HG03060 (cell line): Measurements from ENCODE around the gene SPATA9.
"Not testable (repeated sequence)": the region's sequence is repeated elsewhere in the genome, so short reads cannot be mapped to it uniquely, and the experiment has no call there.

Experiments
- ATAC-seq: cut with Tn5 transposase; IDR thresholded peaks from one replicate; pipeline ENCODE4 v1.9.1; 2021; ENCODE audit warnings: low read depth, moderate number of reproducible peaks; ENCODE audit not compliant: unreplicated experiment

Gene SPATA9

DNA sequence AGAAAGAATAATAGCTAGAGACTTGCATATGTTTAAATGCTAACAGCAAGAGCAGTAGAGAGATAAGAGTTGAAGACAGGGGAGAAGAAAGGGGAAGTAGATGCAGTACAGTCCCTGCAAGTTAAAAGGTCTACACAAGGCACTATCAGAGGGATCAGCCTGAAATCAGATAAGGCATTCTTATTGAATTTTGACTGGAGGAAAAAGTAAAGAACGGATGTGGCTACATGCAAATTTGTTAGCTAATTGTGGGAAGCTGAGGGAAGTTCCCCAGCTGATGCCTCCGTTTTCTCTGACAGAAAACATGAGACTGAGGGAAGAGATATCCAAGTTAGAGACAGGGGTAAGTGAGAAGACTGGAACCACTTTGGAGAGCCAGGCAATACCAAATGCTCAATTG is 35.4 kb upstream of the SPATA9 start:
- ATAC-seq = peak; percentile 68

DNA sequence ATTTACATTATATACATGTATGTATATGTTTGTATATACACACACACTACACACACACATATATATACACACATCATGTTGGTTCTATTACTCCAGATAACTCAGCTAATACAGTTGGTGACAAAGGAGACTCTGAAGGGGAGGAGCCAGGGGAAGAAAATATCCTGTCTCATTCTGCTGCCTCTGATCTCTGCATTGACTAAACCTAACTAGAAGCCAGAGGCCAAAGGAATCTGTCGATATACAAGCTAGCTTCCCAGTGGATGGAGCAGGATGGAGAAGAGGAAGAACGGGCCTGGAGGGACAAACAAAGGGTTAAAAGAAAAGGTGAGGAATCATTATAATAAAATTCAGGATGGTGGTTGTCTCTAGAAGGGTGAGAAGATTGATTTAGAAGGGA is 34.6 kb upstream of the SPATA9 start:
- ATAC-seq = no peak

DNA sequence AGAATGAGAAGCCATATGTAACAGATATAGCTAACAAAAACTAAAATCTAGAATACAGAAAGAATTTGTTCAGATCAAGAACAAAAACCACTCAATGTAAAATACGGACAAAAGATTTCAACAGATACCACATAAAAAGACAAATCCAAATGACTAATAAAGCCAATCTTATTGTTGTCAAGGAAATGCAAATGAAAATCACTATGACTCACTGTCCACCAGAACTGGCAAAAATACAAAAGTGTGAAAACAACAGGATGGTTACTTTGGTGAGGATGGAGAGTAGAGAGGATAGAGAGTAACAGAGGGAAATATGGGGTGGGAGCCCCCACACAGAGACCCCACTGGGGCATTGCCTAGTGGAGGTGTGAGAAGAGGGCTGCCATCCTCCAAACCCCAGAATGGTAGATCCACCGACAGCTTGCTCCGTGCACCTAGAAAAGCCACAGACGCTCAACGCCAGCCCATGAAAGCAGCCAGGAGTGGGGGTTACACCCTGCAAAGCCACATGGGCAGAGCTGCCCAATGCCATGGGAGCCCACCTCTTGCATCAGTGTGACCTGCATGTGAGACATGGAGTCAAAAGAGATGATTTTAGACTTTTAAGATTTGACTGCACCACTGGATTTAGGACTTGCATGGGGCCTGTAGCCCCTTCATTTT is 33.1 kb upstream of the SPATA9 start:
- no peak for ATAC-seq

DNA sequence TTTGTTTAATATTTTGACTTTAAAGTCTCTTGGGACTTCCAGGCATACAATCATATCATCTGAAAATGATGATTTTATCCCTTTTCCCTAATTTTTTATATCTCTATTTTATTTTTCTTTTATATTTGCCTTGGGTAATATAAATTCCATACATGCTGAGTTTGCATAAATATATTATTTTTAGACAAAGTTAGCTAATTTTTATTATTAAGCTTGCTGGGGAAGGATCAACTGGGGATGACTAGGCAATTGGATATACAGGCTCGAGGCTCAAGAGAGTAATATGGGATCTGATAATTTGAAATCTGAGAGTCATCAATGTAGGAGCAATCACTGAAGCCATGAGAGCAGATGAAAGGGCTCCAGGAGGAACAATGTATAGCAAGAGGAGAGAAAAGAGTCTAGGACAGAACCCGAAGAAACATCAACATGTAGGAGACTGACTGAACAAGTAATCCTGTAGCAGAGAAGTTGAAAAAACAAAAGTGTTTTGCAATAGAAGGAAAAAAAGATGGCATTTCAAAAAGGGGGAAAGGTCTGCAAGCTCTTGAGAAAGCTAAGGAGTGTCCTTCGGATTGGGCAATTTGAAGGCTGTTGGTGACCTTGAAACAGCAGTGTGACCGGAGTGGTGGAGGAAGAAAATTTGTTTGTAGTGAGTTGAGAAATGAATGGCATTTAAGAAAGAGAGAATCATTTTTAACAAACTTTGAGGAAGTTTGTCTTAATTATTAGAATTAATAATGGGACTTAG is 31.3 kb upstream of the SPATA9 start:
- ATAC-seq = no peak

DNA sequence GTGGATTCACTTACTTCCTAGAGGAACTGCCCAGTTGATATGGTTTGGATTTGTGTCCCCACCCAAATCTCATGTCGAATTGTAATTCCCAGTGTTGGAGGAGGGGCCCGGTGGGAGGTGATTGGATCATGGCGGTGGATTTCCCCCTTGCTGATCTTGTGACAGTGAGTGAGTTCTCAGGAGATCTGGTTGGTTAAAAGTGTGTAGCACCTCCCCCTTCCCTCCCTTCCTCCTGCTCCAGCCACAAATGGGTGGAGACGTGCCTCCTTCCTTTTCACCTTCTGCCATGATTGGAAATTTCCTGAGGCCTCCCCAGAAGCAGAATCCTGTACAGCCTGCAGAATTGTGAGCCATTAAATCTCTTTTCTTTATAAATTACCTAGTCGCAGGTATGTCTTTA is 30.5 kb upstream of the SPATA9 start:
- not testable (repeated sequence) for ATAC-seq

DNA sequence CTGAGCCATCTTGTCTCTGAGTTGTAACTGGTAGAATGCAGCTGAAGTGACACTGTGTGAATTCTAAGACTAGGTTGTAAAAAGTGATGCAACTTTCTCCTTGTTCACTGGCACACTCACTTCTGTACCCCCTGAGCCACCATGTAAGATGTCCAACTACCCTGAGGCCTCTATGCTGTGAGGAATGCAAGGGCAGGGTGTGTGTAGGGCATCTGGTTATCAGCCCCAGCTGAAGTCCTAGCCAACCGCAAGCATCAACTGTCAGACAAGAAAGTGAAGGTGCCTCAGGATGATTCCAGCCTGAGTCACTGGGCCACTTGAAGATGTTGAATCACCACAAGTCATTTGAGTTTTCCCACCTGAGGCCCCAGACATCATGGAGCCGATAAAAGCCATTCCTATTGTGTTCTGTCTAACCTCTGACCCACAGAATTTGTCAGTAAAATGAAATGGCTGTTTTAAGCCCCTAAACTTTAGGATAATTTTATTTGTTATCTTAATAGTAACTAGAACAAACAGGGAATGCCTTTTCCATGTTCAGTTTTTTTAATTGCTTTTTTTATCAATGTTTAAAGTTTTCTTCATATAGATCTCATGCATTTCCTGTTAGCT is 29.7 kb upstream of the SPATA9 start:
- no peak for ATAC-seq

DNA sequence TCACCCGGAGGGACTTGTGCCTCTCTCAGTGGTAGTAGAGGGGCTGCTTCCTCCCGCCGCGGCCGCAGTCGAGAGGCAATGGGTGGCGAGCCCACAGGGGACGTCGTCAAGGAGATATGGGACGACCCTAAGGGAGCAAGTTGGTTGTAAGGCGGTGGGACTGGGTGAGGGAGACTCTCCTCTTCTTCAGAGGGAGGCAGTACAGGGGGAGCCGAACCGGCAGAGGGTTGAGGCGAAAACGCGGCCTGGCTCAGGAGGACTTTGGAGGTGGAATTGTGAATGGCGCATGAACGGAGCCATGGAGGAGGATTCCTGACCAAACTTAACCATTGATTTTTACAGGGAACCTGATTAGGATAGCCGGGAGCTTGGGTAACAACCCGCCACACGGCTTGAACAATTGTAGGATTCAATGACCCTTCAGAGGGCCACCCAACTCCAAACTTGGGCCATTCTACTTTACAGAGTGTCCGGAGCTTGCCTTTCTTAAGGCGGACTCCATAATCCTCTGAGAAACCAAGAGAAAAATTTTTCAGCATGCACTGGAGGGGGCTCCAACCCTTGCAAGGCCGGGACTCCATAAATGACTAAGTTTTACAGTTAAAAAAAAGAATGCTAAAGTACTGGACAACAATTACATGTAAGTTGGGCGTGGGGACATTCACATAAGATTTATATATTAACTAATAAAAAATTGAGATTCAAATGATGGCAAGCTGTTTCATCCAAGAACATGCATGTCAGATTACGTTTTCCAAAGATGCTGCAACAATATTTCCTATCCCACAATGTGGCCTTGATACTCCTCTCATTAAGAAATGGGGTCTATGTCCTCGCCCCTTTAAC is 28.9 kb upstream of the SPATA9 start:
- no peak for ATAC-seq

DNA sequence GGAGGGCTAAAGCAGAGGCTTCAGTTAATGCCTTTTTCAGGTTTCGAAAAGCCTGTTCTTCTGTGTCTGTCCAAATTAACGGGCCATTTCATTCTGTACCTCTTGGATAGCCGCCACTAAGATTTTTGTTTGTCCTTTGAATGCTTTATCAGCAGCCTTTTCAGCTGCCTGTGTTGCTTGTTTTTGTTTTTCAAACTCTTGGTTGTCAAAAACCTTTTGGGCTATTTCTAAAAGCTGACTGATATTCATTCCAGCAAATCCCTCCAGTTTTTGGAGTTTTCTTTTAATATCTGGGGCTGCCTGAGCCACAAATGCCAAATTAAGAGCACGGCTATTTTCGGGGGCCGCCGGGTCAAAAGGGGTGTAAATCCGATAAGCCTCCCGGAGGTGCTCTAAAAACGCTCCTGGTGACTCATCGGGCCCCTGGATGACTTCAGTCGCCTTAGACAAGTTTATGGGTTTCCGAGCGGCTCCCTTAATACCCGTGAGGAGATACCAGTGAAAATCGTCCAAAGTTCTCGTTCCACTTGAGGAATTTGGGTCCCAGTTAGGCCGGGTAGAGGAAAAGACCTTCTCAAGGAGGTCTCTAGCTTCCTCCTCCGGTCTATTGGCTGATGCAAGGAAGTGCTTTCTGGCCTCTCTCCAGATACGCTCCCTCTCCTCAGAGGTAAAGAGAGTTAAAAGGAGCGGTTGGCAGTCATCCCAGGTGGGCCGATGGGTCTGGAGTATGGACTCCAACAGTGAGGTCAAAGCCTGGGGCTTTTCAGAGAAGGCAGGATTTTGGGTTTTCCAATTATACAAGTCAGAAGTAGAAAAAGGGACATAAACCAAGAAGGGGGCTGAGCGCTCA is 28.1 kb upstream of the SPATA9 start:
- ATAC-seq = not testable (repeated sequence)

DNA sequence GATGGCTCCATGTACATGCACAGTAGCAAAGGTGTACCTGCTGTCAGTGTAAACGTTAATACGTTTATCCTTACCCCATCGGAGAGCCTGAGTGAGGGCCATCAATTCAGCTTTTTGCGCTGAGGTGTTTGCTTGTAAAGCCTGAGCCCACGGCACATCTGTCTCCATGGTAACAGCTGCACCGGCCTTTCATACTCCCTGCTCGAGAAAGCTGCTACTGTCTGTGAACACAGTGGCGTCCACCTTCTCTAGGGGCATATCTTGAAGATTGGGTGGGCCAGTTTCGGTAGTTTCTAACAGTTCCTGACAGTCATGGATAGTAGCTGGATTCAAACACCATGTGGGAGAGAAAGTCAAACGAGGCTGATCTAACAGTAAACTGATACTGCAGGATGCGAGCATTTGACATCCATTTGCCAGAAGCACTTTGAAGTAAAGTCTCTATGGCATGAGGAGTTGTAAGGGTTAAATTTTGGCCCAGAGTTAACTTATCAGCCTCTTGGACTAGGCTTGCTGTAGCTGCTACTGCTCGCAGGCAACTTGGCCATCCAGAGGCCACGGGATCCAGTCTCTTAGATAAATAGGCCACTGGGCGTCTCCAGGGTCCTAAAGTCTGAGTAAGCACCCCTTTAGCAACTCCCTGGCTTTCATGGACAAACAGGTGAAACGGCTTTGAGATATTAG is 27.3 kb upstream of the SPATA9 start:
- ATAC-seq = no peak

DNA sequence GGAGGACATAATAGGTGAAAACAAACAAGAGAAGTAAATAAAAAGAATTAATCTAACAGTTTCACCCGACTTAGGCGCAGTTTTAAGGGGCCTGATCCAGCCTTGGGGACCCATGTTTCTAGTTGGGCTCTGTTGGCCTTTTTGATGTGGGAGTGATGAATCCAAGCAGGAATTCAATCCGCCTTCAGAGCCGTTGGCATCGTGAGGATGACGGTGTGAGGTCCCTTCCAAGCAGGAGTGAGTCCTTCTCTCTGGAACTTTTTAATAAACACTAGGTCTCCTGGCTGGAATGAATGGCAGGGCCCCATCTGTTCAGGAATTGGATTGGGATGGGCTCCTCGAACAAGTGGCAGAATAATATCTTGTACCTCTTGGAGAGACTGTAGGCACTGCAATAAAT is 26.1 kb upstream of the SPATA9 start:
- ATAC-seq = no peak

DNA sequence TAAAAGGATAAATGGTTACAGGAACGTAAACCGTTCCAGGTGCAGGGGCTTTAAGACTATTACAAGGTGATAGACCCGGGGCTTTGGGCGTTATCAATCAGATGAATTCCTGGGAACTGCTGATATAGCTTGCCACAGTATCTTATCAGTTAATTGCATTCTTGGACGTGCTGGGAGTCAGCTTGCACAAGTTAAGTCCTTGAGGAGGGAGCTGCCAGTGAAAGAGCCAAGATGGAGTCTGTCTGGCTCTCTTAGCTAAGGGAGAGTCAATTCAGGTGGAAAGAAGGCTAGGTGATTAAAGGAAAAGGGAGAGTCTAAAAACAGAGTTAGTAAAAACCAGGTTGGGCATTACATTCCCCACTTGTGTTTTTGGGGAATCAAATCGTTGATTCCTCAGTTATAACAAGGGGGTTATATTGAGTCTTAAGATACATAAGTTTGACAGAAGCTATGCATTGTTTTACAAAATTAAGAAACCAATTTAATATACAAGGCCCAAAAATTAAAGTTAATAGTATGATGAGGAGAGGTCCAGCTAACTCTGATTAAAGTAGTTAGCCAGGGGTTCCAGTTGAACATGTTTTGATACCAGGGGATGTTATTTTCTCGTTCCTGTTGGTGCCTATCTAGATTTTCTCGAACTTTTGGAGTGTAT is 24.9 kb upstream of the SPATA9 start:
- ATAC-seq = not testable (repeated sequence)

DNA sequence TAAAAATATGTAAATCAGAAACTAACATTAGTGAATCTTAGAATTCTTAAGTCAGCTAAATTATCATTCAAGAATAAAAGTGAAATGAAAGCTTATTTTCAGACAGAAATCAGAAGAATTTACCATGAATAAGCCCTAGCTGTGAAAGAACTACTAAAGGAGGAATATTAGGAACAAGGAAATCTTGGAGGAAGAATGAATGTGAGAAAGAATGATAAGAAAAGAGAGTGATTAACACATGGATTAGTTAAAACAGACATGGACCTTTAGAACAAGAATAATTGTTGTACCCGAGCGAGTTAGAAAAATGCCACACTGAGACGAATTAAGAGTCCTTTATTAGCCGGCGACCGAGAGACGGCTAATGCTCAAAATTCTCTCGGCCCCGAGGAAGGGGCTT is 24.3 kb upstream of the SPATA9 start:
- no peak for ATAC-seq

DNA sequence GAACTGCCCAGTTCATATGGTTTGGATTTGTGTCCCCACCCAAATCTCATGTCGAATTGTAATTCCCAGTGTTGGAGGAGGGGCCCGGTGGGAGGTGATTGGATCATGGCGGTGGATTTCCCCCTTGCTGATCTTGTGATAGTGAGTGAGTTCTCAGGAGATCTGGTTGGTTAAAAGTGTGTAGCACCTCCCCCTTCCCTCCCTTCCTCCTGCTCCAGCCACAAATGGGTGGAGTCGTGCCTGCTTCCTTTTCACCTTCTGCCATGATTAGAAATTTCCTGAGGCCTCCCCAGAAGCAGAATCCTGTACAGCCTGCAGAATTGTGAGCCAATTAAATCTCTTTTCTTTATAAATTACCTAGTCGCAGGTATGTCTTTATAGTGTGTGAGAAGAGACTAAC is 23.4 kb upstream of the SPATA9 start:
- ATAC-seq = not testable (repeated sequence)

DNA sequence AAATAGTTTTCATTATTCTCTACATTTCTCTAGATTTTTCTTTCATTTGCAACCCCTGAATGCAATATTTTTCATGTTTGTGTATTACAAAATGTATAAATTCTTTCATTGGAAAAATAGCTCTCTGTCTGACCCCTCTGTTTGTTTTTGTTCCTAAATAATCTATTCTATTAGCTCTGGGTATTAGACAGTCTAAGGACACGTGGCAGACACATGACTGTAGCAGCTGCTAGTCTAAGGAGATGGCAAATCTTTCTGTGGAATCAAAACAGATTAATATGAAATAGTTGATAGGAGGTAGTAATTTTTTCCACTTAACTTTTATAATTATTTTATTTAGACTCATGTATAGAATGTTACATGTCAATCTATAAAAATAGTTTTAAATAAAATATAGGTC is 21.4 kb upstream of the SPATA9 start:
- no peak for ATAC-seq

DNA sequence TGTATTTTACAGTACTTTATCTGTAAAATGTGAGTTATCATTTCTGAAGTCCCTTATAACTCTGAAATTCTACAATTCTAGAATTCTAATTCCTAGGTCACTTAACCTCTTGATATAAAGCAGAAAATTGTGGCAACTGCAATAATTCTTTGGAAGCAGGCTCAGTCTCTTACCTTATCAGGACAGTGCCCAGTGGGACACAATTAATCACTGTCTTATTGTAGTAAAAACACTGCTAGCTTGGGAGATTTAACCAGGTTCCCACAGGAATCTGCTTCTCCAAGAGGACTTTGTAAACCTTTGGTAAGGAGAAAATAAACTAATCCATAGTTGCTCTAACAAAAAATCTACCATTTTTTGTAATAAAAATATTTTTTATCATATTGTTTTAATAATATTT is 18.3 kb upstream of the SPATA9 start:
- ATAC-seq = no peak

DNA sequence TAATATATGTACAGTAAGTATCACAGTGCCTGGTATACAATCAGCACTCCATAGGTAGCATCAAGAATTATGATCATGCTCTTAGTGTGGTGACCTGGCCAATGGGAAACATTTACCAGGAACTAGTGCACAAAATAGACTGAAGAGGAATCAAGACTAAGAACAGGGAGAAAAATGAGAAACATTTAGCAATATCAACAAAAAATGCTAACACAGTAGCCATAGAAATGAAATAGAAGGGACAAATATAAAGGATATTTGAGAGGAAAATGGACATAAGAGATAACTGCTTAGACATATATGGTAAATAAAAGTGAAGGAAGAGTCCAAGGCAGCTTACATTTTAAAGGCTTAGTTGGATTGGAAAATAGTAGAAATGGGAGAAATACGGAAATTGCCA is 16.5 kb upstream of the SPATA9 start:
- no peak for ATAC-seq

DNA sequence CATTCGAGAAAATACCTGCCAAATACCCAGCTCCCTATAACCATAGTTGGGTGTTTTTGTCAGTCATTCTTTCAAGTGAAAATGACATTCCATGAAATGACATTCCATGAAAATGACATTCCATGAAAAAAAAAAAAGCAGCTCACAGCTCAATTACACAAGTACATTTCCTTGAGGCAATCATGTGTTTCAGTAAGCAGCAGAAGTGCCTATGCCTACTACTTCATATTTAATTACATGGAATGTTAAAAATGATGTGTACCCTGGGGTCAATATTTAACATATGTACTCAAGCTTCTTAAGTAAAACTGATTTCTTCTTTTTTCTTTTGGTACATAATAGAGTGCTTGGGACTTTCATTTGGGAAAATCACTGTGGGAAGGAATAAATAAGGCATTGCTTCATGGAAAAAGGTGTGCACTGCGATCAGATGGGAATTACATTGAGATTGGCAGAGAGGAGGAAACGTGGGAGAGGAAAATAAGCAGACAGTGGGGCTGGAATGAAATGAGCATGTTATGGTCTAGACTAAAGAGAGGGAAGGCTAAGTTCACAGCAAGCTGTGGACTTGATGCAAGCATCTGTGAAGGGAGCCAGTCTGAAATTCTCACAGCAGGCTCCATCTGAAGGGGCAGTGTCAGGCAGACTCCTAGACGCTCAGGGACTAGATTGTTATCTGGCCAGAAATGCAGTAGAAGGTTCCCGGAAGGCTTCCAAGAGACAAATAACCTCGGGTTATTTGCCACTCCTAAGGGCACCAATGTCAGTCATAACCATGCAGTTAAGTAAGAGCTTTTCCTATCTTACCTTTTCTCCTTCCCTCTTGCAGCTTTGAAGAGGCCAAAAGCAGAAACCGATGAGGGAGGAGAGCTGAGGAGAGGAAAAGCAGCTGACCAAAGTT is 15.2 kb upstream of the SPATA9 start:
- ATAC-seq = no peak

DNA sequence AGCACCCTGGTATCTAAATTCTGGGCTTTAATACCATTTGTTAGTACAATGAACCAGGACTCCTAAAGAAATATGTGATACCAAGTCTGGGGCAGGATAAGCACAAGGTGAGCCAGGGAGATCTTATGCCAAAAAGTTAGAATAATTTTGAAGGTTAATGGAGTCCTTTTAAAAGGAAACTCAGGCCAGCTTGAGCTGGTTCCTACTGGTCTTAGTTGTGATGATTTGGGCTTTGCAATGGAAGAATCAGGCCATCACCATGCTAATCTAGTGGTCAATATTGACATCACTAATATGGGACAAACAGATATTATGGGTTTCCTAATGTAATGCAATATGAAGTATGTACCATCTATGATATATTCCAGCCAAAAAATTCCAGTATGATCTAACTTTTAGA is 7.5 kb upstream of the SPATA9 start:
- no peak for ATAC-seq
